ENCODE measurements around the gene CDC25A.
"Not testable (repeated sequence)": the region's sequence is repeated elsewhere in the genome, so short reads cannot be mapped to it uniquely, and the experiment has no call there.

Gene CDC25A

DNA sequence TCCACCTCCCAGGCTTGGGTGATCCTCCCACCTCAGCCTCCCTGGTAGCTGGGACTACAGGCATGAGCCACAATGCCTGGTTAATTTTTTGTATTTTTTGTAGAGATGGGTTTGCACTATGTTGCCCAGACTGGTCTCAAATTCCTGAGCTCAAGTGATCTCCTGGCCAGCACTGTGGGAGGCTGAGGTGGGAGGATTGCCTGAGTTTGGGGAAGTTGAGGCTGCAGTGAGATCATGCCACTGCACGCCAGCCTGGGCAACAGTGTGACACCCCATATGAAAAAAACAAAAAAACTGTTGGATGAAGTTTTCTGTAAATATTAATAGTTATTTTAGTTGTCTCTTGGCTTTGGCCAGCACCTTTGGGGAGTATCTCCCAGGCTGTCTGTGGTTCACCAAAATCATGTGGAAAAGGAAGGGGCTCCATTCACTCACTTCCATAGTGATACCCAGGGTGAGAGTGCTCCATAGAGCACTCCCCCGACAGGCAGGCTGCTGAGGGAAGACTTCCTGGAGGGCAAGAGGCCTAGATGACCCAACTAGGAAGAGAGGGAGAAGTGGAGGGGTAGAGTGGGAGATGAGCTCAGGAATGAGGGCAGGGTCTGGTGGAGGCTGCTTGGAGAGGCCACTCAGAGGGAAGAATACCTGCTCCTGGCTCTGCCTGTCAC, 47.1 kb downstream of the CDC25A start:
- DNase-seq: no peak

DNA sequence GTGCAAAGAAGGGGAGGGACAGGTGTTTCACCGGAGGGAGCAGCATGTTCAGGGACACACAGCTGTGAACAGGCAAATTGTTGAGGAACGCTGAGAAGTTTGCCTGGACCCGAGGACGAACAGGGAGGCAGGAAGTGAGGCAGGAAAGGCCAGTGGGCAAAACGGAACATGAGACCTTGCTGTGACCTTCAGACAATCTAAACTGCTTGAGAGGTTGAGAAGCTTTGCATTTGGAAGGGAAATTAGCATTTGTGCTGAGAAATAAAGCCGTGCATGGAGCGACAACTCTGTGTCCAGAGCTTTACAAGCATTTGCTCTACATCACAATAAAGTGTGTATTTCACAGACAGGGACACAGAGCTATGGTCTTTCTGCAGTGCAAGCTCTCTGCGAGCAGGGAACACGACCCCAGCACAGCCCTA, 47.9 kb downstream of the CDC25A start:
- DNase-seq: no peak

DNA sequence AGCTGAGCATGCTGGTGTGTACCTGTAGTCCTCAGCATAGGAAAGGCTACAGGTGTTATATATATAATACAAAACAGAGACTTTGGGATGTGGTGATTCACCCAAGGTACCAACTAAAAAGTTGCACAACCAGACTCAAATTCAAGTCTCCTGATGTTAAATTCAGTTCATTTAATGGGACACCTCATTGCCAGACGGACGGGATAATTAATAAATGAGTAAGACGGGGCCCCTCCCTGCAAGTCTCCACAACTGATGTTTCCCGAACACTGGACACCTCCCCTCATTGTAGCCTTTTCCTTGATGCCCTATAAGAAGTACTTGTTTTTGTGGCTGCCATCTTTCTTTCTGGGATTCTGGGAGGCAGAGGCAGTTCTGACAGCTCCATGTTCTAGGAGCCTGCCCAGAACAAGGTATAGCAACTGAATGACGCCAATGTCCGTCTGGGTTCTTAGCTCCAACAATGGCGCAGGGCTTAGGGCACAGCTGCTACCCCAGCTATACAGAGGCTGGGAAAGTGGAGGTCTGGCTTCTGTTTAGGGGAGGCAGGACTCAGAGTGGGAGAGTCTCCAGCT, 50.7 kb downstream of the CDC25A start:
- no peak for DNase-seq

DNA sequence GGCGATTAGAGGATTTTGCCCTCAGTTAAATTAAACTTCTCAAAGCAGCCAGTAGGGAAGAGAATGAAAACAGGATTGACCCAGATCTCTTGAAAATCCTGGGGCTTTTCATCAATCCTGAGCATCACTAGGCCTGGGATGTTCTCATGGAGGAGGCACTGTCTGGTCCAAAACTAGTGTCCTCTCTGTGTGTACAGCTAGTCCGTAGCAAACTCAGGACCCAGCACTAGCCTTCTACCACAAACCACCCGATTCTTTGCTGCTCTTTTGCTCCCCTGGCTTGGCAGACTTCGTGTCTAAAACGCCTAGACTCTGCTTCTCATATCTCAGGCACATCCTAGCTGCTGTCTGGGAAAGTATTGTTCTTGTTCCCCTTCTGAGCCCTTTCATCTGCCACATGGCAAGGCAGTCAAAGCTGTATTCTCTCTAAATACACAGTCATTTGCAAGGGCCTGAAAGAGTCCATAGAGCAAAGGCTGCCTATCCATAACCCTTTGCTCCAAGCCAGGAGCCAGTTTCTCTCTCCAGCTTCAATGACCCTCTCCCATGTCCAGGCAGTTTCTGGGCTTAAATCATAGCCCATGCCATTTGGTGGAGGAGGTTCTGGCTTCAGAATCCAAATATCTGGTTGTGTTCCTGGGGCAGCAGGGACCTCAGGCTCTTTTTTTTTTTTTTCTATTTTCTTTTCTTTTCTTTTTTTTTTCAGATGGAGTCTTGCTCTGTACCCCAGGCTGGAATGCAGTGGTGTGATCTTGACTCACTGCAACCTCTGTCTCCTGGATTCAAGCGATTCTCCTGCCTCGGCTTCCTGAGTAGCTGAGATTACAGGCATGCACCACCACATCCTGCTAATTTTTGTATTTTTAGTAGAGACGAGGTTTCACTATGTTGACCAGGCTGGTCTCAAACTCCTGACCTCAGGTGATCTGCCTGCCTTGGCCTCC, 52.4 kb downstream of the CDC25A start:
- no peak for DNase-seq

DNA sequence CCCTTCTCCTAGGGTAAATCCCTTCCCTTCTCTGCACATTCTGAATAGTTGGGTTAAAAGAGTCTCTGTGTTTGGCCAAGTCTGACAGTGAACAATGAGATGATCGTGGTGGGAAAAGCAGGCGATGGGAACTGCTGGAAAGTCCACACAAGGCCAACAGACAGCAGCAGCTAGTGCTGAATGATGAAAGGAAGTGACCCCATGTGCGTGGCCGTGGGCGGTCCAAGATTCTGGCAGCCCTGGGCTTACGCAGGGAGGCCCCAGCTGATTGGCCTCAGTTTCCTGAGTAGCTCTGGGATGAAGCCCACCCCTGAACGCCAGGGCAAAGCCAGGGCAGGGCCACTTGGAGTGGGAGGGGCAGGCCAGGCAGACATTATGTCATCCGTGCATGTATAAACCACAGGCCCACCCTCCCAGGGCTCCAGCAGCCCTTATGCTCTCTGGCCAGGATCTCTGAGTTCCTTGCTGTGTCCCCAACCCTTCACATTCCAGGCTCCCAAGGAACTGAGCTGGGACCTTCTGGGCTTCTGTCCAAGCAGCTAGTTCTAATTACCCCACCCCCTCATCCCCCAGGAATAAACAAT, 57.8 kb downstream of the CDC25A start:
- no peak for DNase-seq

DNA sequence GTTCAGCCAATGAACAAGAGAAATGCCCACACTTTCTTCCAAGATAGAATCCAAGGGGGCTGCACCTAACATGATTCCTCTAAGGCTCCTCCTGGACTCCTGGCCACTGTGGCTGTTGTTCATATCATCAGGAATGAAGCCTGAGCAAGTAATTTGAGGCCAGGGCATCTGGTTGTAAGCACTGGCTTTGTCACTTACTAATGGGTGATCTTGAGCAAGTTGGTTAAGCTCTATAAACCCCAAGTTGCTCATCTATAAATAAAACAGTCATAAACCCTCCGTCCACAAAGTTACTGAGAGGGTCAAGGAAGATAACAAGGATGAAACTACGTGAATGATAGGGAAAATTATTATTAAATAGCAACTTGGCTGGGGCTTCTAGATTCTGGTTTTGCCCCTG, 58.3 kb downstream of the CDC25A start:
- DNase-seq: no peak

DNA sequence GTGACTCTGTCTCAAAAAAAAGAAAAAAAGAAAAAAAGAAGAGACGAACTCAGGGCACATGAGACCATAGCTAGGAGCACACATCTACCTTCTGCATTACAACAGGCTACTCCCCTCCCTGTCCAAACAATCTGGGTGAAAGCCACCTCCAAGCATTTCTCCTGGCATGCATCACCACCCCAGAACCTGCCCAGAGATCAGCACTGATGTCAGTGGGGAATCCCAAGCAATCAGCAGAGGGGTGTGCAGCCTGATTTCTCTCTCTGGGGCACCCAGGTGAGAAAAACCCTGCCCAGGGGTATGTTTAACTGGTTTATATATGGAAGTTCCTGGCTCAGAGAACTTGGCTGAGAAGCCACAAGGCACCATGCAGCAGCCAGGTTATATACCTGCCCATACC, 59.4 kb downstream of the CDC25A start:
- DNase-seq: no peak

DNA sequence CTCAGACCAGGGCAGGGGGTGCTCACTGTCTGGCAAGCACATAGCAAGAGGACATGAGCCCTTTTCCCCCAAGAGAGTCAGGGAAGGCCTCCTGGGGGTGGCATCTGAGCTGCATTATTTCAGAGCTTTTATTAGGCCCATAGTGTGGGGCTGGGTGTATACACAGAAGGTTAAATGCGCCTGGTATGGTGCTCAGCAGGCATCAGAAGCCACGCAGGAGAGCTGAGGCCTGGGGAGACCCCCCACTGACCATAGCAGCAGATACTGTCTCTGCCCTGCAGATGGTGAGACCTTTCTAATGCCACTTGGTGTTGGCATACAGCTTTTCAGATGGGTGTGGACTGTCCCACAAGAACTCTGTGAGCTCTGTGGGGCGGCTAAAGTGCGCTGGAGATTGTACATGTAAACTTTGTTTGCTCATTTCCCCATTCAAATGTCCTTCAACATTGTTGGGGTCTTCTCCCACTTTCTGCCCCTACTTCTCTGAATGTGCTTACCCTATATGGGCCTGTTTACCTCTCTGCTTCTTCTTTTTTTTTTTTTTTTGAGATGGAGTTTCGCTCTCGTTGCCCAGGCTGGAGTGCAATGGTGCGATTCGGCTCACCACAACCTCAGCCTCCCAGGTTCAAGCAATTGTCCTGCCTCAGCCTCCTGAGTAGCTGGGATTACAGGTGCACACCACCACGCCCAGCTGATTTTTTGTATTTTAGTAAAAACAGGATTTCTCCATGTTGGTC, 62.2 kb downstream of the CDC25A start:
- no peak for DNase-seq

DNA sequence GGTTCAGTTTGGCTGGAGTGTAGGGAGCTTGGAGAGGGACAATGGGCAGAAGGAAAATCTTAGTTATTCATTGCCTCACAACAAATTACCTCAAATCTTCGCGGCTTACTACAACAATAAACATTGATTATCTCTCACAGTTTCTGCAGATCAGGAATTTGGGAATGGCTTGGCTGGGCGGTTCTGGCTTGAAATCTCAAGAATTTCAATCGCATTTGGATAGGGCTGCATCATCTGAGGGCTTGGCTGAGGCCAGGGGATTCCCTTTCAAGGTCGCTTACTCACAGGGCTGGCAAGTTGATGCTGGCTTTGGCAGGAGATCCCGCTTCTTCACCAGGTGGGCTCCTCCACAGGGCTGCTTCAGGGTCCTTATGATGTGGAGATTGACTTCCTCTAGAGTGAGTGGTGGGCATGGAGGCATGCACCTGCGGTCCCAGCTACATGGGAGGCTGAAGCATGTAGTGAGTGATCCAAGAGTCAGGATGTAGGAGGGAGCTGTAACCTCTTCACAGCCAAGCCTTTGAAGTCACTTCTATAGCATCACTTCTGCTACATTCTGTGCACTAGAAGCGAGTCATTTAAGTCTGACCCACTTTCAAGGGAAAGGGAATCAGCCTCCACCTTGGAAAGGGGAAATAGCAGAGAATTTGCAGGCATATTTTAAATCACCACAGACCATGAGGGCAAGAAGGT, 63.1 kb downstream of the CDC25A start:
- no peak for DNase-seq

DNA sequence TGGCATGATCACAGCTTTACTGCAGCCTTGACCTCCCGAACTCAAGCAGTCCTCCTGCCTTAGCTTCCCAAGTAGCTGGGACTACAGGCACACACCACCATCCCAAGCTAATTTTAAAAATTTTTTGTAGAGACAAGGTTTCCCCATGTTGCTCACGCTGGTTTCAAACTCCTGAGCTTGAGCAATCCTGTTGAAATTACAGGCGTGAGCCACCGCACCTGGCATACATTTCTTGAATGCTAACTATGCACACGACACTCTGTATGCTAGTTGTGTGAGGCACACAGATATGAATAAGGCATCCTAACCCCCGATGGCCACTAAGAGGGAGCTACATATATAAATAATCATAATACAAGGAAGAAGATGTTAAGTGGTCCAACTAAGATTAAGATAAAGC, 64.9 kb downstream of the CDC25A start:
- DNase-seq: no peak

DNA sequence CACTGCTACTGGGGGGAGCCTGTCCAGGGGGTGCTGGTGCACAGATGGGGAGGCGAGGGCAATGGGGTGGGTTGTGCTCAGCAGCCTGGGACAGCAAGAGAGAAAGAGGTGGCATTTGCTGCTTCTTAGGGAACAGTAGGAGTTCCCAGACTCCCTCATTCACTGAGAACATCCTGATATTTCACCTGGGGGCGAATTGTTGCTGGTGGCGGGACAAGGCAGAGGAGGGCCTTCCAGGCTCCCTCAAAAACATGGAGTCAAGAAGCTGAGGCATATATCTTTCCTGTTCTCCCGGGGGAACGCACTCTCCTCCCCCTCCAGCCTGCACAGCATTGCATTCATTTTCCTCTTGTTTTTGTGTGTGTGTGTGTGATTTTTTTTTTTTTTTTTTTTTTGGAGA, 65.7 kb downstream of the CDC25A start:
- DNase-seq: no peak

DNA sequence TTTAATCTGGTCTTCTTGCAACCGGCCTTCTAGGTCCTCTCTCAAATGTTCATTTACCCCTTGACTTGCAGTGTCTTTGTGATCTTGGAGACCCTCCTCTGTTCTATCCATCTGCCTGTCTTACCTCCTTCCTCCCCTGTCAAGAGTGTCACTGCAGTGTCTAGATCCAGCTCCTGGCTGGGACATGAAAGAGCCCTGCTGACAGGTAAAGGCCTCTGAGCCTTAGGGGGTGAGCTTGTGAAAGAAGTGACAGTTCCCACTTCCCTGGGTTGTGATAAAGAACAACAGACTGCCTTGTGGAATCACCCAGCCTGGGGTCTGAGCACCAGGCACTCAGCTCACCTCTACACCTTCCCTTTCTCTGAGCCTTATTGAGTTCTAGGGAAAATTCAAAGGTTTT, 68.0 kb downstream of the CDC25A start:
- no peak for DNase-seq

DNA sequence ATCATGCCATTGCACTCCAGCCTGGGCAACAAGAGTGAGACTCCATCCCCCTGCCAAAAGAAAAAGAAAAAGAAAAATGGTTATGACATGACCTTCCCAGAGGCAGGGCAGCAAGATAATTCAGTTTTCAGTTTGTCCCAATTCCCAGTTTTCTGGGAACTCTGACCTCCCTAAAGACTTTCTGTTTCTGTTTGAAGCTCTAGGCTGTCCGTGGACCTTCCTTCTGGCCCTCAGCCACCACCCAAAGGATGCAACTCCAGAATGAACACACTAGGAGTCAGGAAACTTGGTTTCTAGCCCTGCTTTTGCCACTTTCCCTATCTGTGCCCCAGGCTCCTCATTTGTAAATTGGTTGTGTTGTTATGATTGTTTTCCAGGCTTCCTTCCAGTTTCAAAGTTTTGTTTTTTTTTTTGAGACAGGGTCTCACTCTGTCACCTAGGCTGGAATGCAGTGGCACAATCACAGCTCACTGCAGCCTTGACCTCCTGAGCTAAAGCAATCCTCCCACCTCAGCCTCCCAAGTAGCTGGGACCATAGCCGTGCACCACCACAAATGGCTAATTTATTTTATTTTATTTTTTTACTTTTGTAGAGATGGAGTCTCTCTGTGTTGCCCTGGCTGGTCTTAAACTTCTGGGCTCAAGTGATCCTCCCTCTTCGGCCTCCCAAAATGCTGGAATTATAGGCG, 68.6 kb downstream of the CDC25A start:
- DNase-seq: no peak

DNA sequence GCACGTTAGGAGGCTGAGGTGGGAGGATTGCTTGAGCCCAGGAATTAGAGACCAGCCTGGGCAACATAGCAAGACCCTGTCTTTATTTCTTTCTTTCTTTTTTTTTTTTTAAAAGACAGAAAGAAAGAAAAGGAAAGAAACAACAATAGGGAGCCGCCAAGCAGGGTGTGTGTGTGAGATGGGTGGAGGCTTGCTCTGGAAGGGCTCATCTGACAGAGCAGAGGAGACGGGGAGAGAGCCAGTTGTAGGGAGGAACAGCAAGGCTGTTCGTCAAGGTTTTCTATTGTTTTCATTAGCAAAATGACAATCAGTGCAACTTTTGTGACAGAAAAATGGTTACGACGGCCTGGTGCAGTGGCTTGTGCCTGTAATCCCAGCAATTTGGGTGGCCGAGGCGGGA, 69.3 kb downstream of the CDC25A start:
- DNase-seq: no peak

DNA sequence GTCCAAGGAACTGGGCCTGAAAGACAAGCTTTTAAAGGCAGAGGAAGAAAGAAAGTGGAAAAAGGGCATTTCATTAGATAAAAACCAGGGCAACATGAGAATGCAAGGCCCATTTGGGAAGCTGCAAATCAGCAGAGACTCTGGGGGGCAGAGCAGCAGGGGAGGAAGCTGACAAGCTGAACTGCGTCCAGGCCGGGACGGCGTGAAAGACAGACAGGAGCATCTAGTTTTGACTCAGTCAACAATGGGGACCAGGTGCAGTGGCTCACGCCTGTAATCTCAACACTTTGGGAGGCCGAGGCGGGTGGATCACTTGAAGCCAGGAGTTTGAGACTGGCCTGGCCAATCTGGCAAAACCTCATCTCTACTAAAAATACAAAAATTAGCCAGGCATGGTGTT, 69.9 kb downstream of the CDC25A start:
- DNase-seq: no peak

DNA sequence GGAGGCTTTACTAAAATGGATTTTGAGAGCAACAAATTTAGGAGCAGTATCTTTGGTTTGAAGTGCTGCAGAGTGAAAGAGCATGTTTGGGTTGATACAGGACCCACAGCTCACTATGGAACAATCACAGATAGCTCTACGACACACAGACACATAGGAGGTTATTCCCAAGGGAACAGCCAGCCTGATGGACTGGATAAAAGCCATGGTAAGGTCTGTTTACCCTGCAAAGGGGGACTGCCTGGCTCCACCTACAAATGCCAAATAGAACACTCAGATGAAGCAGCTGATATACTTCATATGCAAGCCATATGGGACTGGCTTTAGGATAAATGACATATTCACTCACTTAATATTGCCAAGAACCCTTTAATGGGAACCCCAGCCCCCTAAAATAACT, 75.4 kb downstream of the CDC25A start:
- DNase-seq: no peak

DNA sequence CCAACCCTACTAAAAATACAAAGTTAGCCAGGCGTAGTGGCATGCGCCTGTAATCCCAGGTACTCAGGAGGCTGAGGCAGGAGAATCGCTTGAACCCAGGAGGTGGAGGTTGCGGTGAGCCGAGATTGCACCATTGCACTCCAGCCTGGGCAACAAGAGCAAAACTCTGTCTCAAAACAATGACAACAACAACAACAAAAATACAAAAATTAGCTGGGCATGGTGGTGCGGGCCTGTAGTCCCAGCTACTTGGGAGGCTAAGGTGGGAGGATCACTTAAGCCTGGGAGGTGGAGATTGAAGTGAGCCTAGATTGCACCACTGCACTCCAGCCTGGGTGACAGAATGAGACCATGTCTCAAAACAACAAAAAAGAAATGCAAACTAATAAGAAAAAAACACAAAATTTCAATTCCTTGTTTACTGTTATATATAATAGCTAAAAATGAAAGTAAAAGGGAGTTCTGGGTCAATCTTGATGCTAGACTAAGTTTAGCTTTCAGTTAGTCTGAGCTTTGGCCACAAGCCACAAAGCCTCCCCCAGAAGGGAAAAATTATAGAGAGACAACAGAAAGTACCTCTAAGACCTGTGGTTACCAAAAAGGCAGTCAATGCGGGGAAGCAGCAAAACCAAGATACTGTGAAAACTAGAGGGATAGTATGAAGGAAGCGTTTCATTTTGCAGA, 76.0 kb downstream of the CDC25A start:
- DNase-seq: not testable (repeated sequence)

DNA sequence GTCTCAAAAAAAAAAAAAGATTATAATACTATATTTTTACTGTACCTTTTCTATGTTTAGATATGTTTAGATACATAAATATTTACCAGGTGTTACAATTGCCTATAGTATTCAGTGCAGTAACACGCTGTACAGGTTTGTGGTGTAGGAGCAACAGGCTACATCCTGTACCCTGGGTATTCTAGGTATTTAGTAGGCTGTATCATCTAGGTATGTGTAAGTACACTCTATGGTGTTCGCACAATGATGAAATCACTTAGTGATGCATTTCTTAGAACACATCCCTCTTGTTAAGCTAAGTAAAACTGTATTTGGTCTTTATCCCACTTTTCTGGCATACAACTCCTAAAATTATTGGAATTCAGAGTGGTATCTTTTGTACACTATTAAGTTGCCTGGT, 77.8 kb downstream of the CDC25A start:
- DNase-seq: no peak

DNA sequence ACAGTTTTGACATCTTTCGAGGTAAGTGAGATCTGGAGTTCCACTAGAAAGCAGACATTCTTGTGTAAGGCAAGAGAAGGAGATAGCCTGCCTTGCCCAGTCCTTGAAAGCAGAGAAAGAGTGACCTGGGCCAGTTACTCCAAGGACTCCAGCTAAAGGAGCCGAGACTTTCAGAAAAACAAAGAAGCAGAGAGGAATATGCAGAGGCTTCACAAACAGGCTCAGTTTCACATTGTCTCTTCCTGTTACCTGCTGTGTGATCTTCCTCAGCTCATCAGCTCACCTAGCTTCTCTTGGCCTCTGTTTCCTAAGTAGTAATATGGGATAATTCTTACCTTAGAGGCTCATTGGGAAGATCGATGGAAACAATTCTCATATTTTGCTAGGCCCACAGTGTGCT, 81.0 kb downstream of the CDC25A start:
- no peak for DNase-seq

Data from T-helper 9 cell (primary cell).